Measurements from ENCODE around the gene ELAVL2.

DNA sequence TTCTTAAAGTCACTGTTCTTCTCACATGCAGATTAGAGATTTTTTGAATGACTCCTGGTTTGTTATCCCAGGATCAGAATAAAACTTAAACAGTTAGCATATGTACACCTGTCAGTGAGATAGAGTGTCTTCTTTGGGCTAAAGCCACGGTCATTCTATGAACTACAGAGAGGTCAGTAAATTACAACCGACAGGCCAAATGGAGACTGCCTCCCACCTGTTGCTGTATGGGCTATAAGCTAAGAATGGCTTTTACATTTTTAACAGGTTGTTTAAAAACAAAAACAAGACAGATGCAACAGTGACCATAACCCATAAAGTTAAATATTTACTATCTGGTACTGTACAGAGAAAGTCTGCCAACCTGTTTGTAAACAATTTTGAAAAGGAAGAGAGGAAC is 125.7 kb downstream of the ELAVL2 start:
- TF ChIP-seq ZFP3 (CRISPR knock-in tag; IDR thresholded peaks at IDR 0.05), result no peak
- no peak for TF ChIP-seq RARB (CRISPR knock-in tag; IDR thresholded peaks at IDR 0.05)
- TF ChIP-seq ARNTL (CRISPR knock-in tag; IDR thresholded peaks at IDR 0.05; ENCODE audit: borderline replicate concordance, low read depth), result no peak
- no peak for TF ChIP-seq ESRRG (CRISPR knock-in tag; IDR thresholded peaks at IDR 0.05)
- TF ChIP-seq, protein P1, sequence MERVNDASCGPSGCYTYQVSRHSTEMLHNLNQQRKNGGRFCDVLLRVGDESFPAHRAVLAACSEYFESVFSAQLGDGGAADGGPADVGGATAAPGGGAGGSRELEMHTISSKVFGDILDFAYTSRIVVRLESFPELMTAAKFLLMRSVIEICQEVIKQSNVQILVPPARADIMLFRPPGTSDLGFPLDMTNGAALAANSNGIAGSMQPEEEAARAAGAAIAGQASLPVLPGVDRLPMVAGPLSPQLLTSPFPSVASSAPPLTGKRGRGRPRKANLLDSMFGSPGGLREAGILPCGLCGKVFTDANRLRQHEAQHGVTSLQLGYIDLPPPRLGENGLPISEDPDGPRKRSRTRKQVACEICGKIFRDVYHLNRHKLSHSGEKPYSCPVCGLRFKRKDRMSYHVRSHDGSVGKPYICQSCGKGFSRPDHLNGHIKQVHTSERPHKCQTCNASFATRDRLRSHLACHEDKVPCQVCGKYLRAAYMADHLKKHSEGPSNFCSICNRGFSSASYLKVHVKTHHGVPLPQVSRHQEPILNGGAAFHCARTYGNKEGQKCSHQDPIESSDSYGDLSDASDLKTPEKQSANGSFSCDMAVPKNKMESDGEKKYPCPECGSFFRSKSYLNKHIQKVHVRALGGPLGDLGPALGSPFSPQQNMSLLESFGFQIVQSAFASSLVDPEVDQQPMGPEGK (CRISPR knock-in tag; IDR thresholded peaks at IDR 0.05; ENCODE audit: borderline replicate concordance), result no peak
- TF ChIP-seq, protein P2, sequence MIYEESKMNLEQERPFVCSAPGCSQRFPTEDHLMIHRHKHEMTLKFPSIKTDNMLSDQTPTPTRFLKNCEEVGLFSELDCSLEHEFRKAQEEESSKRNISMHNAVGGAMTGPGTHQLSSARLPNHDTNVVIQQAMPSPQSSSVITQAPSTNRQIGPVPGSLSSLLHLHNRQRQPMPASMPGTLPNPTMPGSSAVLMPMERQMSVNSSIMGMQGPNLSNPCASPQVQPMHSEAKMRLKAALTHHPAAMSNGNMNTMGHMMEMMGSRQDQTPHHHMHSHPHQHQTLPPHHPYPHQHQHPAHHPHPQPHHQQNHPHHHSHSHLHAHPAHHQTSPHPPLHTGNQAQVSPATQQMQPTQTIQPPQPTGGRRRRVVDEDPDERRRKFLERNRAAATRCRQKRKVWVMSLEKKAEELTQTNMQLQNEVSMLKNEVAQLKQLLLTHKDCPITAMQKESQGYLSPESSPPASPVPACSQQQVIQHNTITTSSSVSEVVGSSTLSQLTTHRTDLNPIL (CRISPR knock-in tag; IDR thresholded peaks at IDR 0.05; ENCODE audit: low read depth), result no peak
- TF ChIP-seq, protein P3, sequence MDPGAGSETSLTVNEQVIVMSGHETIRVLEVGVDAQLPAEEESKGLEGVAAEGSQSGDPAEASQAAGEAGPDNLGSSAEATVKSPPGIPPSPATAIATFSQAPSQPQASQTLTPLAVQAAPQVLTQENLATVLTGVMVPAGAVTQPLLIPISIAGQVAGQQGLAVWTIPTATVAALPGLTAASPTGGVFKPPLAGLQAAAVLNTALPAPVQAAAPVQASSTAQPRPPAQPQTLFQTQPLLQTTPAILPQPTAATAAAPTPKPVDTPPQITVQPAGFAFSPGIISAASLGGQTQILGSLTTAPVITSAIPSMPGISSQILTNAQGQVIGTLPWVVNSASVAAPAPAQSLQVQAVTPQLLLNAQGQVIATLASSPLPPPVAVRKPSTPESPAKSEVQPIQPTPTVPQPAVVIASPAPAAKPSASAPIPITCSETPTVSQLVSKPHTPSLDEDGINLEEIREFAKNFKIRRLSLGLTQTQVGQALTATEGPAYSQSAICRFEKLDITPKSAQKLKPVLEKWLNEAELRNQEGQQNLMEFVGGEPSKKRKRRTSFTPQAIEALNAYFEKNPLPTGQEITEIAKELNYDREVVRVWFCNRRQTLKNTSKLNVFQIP (CRISPR knock-in tag; IDR thresholded peaks at IDR 0.05; ENCODE audit: borderline replicate concordance, low read depth), result no peak
- TF ChIP-seq OSR1 (CRISPR knock-in tag; IDR thresholded peaks at IDR 0.05), result no peak
- no peak for TF ChIP-seq TOX (CRISPR knock-in tag; IDR thresholded peaks at IDR 0.05; ENCODE audit: borderline replicate concordance)
- TF ChIP-seq, protein P4, sequence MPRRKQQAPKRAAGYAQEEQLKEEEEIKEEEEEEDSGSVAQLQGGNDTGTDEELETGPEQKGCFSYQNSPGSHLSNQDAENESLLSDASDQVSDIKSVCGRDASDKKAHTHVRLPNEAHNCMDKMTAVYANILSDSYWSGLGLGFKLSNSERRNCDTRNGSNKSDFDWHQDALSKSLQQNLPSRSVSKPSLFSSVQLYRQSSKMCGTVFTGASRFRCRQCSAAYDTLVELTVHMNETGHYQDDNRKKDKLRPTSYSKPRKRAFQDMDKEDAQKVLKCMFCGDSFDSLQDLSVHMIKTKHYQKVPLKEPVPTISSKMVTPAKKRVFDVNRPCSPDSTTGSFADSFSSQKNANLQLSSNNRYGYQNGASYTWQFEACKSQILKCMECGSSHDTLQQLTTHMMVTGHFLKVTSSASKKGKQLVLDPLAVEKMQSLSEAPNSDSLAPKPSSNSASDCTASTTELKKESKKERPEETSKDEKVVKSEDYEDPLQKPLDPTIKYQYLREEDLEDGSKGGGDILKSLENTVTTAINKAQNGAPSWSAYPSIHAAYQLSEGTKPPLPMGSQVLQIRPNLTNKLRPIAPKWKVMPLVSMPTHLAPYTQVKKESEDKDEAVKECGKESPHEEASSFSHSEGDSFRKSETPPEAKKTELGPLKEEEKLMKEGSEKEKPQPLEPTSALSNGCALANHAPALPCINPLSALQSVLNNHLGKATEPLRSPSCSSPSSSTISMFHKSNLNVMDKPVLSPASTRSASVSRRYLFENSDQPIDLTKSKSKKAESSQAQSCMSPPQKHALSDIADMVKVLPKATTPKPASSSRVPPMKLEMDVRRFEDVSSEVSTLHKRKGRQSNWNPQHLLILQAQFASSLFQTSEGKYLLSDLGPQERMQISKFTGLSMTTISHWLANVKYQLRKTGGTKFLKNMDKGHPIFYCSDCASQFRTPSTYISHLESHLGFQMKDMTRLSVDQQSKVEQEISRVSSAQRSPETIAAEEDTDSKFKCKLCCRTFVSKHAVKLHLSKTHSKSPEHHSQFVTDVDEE (CRISPR knock-in tag; IDR thresholded peaks at IDR 0.05), result no peak
